Measurements from ENCODE around the gene ZKSCAN4.

ZKSCAN4 gene

DNA sequence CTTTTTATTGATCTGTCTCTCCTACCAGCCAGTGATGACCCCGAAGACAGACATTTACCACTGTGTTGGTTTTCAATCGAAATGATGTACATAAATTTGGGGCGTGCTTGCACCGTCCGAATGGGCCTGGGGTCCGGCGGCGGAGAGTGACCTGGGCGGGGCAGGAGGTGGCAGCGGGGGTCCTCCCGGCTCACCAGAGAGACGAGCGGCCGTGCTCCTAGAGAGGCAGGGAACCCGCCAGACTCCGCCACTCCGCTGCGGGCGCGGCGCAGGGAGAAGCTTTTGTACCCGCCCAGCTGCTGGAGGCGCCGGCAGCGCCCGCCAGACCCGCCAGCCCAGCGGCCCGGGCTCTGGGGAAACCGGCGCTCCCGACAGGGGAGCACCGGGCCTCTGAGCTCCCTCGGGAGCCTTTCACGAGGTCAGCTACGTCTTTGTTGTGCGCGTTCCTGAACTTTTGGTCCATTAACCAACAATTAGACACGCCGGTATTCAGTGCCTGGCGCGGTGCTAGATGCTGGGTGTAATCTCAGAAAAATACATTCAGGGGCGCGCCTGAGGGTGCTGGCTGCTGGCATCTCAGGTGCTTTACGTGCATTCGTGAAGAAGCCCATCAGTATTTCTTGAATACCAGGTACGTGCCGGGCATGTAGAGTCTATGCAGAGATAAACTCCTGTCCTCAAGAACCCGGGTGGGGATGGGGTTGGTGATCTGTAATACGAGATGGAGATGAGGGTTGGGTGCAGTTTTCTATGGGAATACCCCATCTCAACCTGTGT, 29.4 kb upstream of the ZKSCAN4 start, which contains the start of gene PGBD1:
TSS of gene PGBD1 (plus strand) at position 285 of the 777 bp plus-strand sequence. CDS start 2,242 bp downstream, outside the sequence.
- TF ChIP-seq TAF1 (IDR thresholded peaks at IDR 0.05; ENCODE audit: low read depth) (peak; percentile 84), RAD21 (IDR thresholded peaks at IDR 0.05; ENCODE audit: low read depth) (no peak; the same call in 1 of the 2 replicates), YY1 (IDR thresholded peaks at IDR 0.05; ENCODE audit: low read depth) (no peak), TEAD4 (IDR thresholded peaks at IDR 0.05) (0 out of 2 replicates have a peak, but pooled peaks have one; percentile 3), CEBPB (IDR thresholded peaks at IDR 0.05) (no peak), ZBTB7A (IDR thresholded peaks at IDR 0.05; ENCODE audit: low read depth) (no peak; the same call in 1 of the 2 replicates), EP300 (IDR thresholded peaks at IDR 0.05; ENCODE audit: borderline replicate concordance) (no peak), TCF12 (IDR thresholded peaks at IDR 0.05; ENCODE audit: low read depth) (peak; percentile 43; the same call in 1 of the 2 replicates), FOXM1 (IDR thresholded peaks at IDR 0.05; ENCODE audit: borderline replicate concordance, low read depth) (no peak), NFIC (IDR thresholded peaks at IDR 0.05) (no peak)
- TF ChIP-seq, protein P1, sequence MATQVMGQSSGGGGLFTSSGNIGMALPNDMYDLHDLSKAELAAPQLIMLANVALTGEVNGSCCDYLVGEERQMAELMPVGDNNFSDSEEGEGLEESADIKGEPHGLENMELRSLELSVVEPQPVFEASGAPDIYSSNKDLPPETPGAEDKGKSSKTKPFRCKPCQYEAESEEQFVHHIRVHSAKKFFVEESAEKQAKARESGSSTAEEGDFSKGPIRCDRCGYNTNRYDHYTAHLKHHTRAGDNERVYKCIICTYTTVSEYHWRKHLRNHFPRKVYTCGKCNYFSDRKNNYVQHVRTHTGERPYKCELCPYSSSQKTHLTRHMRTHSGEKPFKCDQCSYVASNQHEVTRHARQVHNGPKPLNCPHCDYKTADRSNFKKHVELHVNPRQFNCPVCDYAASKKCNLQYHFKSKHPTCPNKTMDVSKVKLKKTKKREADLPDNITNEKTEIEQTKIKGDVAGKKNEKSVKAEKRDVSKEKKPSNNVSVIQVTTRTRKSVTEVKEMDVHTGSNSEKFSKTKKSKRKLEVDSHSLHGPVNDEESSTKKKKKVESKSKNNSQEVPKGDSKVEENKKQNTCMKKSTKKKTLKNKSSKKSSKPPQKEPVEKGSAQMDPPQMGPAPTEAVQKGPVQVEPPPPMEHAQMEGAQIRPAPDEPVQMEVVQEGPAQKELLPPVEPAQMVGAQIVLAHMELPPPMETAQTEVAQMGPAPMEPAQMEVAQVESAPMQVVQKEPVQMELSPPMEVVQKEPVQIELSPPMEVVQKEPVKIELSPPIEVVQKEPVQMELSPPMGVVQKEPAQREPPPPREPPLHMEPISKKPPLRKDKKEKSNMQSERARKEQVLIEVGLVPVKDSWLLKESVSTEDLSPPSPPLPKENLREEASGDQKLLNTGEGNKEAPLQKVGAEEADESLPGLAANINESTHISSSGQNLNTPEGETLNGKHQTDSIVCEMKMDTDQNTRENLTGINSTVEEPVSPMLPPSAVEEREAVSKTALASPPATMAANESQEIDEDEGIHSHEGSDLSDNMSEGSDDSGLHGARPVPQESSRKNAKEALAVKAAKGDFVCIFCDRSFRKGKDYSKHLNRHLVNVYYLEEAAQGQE (IDR thresholded peaks at IDR 0.05; ENCODE audit: low read depth): no peak
- TF ChIP-seq, protein P2, sequence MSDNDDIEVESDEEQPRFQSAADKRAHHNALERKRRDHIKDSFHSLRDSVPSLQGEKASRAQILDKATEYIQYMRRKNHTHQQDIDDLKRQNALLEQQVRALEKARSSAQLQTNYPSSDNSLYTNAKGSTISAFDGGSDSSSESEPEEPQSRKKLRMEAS (IDR thresholded peaks at IDR 0.05): peak; percentile 24; the same call in 1 of the 2 replicates

DNA sequence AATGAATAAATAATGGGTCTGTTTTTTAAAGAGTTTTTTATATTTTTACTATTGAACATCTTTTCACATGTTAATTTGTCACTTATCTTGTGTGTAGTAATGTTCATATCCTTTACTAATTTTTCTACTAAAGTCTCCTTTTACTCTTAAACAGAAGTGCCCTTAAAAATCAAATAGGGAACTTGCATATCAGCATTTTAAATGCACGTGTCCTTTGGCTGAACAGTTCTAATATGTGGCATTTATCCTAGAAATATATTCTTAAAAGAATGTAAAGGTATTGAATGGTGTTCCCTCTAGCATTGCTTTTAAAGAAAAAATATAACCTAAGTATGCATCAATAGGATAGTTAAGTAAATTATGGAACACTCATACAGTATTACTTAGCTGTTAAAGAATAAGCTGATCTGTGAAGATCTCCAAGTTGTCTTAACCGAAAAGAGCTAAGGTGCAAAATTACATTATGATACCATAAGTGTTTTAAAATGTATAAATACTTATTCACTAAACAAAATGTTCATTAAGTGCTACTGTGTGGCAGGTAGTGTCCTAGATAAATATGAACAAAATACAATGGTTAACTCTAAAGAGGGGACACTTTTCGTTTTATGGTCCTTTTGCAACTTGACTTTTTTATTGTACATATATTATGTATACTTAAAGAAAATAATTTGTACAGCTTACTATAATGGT, 28.7 kb upstream of the ZKSCAN4 start:
- TF ChIP-seq CREB1 (IDR thresholded peaks at IDR 0.05; ENCODE audit: low read depth) (no peak), RAD21 (IDR thresholded peaks at IDR 0.05; ENCODE audit: low read depth) (no peak), FOXM1 (IDR thresholded peaks at IDR 0.05; ENCODE audit: borderline replicate concordance, low read depth) (no peak), CEBPB (IDR thresholded peaks at IDR 0.05) (no peak), YY1 (IDR thresholded peaks at IDR 0.05; ENCODE audit: low read depth) (no peak), TAF1 (IDR thresholded peaks at IDR 0.05; ENCODE audit: low read depth) (no peak)
- TF ChIP-seq, protein P1 (IDR thresholded peaks at IDR 0.05; ENCODE audit: low read depth): no peak

- TF ChIP-seq USF1 (IDR thresholded peaks at IDR 0.05) (no peak), ZBTB7A (IDR thresholded peaks at IDR 0.05; ENCODE audit: low read depth) (no peak), CEBPB (IDR thresholded peaks at IDR 0.05) (no peak), TCF12 (IDR thresholded peaks at IDR 0.05; ENCODE audit: low read depth) (no peak), RAD21 (IDR thresholded peaks at IDR 0.05; ENCODE audit: low read depth) (no peak), TAF1 (IDR thresholded peaks at IDR 0.05; ENCODE audit: low read depth) (no peak), EGR1 (IDR thresholded peaks at IDR 0.05) (no peak), NFIC (IDR thresholded peaks at IDR 0.05) (no peak), EP300 (IDR thresholded peaks at IDR 0.05; ENCODE audit: borderline replicate concordance) (no peak), YY1 (IDR thresholded peaks at IDR 0.05; ENCODE audit: low read depth) (no peak), TEAD4 (IDR thresholded peaks at IDR 0.05) (no peak), CREB1 (IDR thresholded peaks at IDR 0.05; ENCODE audit: low read depth) (no peak)
- TF ChIP-seq, protein P2 (IDR thresholded peaks at IDR 0.05): no peak
- TF ChIP-seq, protein P1 (IDR thresholded peaks at IDR 0.05; ENCODE audit: low read depth): no peak
These were observed 25.7 kb upstream of the ZKSCAN4 start for GRCh38 chr6:28277746-28278145.

DNA sequence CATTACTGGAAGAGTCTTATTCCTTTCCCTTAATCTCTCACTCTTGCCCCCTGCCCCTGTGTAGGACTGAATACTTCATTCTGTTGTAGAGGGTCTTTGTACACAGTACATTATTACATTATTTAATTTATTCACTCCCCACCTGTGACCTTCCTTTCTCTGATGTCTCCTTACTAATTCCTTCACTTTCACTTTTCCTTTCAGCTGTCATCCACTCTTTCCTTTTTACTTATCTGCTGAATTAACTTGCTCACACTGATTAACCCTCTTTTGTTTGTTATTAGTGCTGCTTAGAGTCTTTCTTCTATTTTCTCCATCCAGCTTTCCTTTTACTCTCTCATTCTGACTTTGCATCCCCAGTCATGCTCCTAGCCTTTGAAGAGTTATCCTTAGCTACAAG, 22.8 kb upstream of the ZKSCAN4 start:
- TF ChIP-seq YY1 (IDR thresholded peaks at IDR 0.05; ENCODE audit: low read depth) (no peak), CREB1 (IDR thresholded peaks at IDR 0.05; ENCODE audit: low read depth) (no peak), ZBTB7A (IDR thresholded peaks at IDR 0.05; ENCODE audit: low read depth) (no peak), TCF12 (IDR thresholded peaks at IDR 0.05; ENCODE audit: low read depth) (no peak), FOXM1 (IDR thresholded peaks at IDR 0.05; ENCODE audit: borderline replicate concordance, low read depth) (no peak), RAD21 (IDR thresholded peaks at IDR 0.05; ENCODE audit: low read depth) (no peak), TAF1 (IDR thresholded peaks at IDR 0.05; ENCODE audit: low read depth) (no peak), USF1 (IDR thresholded peaks at IDR 0.05) (no peak), TEAD4 (IDR thresholded peaks at IDR 0.05) (no peak)
- TF ChIP-seq, protein P2 (IDR thresholded peaks at IDR 0.05): no peak
- TF ChIP-seq, protein P1 (IDR thresholded peaks at IDR 0.05; ENCODE audit: low read depth): no peak
